ENCODE results near the gene LSAMP.

GRCh38 chr3:116241677-116242076 lies 203.6 kb downstream of the LSAMP start:
- TF ChIP-seq, protein P1, sequence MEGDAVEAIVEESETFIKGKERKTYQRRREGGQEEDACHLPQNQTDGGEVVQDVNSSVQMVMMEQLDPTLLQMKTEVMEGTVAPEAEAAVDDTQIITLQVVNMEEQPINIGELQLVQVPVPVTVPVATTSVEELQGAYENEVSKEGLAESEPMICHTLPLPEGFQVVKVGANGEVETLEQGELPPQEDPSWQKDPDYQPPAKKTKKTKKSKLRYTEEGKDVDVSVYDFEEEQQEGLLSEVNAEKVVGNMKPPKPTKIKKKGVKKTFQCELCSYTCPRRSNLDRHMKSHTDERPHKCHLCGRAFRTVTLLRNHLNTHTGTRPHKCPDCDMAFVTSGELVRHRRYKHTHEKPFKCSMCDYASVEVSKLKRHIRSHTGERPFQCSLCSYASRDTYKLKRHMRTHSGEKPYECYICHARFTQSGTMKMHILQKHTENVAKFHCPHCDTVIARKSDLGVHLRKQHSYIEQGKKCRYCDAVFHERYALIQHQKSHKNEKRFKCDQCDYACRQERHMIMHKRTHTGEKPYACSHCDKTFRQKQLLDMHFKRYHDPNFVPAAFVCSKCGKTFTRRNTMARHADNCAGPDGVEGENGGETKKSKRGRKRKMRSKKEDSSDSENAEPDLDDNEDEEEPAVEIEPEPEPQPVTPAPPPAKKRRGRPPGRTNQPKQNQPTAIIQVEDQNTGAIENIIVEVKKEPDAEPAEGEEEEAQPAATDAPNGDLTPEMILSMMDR (conservative IDR thresholded peaks at IDR 0.05; ENCODE audit: low read depth, low read length): no peak
- no peak for TF ChIP-seq EZH2 (IDR thresholded peaks at IDR 0.05; ENCODE audit: borderline replicate concordance, low read depth, low read length, poor library complexity, severe bottlenecking)

Measured in A673 (cell line).